C4-2B (cell line): ENCODE results near the gene EPHA4.

ENCODE experiments used
- ZFX ChIP-seq: fragments of 450-650 bp; IDR thresholded peaks from 2 replicates; pipeline ENCODE4 v1.6.1; 2017
- TF ChIP-seq, protein P1 (sequence below): fragments of 450-650 bp; conservative IDR thresholded peaks from 2 replicates; pipeline ENCODE4 v1.5.1; 2017; ENCODE audit warnings: mild to moderate bottlenecking

DNA sequence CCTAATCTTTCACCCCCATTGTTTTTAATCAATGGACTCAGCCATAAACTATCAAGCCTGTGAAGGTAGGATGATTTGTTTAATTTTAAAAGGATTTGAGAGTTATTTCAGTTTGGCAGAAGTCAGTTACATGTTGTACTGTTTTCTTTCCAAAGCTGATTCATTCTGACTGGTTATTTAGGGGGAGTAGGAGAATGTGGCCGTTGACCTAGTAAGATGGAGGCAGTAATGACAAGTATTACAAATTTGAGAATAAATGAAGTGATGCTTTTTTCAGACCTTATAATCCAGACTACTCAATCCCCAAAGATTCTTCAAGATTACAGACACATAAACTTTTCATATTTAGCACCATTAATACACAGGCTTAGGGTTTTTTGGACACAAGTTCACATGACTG lies 4.3 kb downstream of the EPHA4 start:
- TF ChIP-seq, protein P1, sequence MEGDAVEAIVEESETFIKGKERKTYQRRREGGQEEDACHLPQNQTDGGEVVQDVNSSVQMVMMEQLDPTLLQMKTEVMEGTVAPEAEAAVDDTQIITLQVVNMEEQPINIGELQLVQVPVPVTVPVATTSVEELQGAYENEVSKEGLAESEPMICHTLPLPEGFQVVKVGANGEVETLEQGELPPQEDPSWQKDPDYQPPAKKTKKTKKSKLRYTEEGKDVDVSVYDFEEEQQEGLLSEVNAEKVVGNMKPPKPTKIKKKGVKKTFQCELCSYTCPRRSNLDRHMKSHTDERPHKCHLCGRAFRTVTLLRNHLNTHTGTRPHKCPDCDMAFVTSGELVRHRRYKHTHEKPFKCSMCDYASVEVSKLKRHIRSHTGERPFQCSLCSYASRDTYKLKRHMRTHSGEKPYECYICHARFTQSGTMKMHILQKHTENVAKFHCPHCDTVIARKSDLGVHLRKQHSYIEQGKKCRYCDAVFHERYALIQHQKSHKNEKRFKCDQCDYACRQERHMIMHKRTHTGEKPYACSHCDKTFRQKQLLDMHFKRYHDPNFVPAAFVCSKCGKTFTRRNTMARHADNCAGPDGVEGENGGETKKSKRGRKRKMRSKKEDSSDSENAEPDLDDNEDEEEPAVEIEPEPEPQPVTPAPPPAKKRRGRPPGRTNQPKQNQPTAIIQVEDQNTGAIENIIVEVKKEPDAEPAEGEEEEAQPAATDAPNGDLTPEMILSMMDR, result no peak
- no peak for TF ChIP-seq ZFX
